Measurements from ENCODE around the gene TLX2.
"Not testable (repeated sequence)": the region's sequence is repeated elsewhere in the genome, so short reads cannot be mapped to it uniquely, and the experiment has no call there.

TLX2 gene

GRCh38 chr2:74514368-74515270 lies at the start of gene TLX2:
Gene TLX2 (plus strand): TSS chr2:74514450. CDS start chr2:74514807, 357 bp downstream.
- no peak for DNase-seq (ENCODE audit: low read depth)

- DNase-seq (ENCODE audit: low read depth), result not testable (repeated sequence)
These were observed 43.5 kb upstream of the TLX2 start for GRCh38 chr2:74470742-74471141.

GRCh38 chr2:74471332-74472065 lies 42.8 kb upstream of the TLX2 start:
- DNase-seq (ENCODE audit: low read depth), result no peak

GRCh38 chr2:74472086-74472944 lies 41.9 kb upstream of the TLX2 start, which contains the start of gene MRPL53:
Gene MRPL53 (minus strand): TSS chr2:74472680. CDS start chr2:74472660, 20 bp downstream.
- peak; percentile 92 for DNase-seq (ENCODE audit: low read depth)

GRCh38 chr2:74472945-74473258 lies 41.3 kb upstream of the TLX2 start:
- DNase-seq (ENCODE audit: low read depth), result no peak

- DNase-seq (ENCODE audit: low read depth), result no peak
These were observed 39.8 kb upstream of the TLX2 start for GRCh38 chr2:74474481-74474880.

GRCh38 chr2:74474899-74475298 lies 39.4 kb upstream of the TLX2 start:
- DNase-seq (ENCODE audit: low read depth), result no peak

GRCh38 chr2:74481431-74481830 lies 32.8 kb upstream of the TLX2 start:
- no peak for DNase-seq (ENCODE audit: low read depth)

- DNase-seq (ENCODE audit: low read depth), result peak; percentile 55
These were observed 32.1 kb upstream of the TLX2 start for GRCh38 chr2:74481961-74482800.

GRCh38 chr2:74482801-74483674 lies 31.2 kb upstream of the TLX2 start, which contains the start of the genes CCDC142 and TTC31:
Gene CCDC142 (minus strand): TSS chr2:74482998. CDS start chr2:74482837, 161 bp downstream.
Gene TTC31 (plus strand): TSS chr2:74483081. CDS start chr2:74483096, 15 bp downstream.
- peak; percentile 87 for DNase-seq (ENCODE audit: low read depth)

- not testable (repeated sequence) for DNase-seq (ENCODE audit: low read depth)
These were observed 30.5 kb upstream of the TLX2 start for GRCh38 chr2:74483675-74484164.

- DNase-seq (ENCODE audit: low read depth), result no peak
These were observed 28.1 kb upstream of the TLX2 start for GRCh38 chr2:74486141-74486540.

GRCh38 chr2:74488643-74489481 lies 25.4 kb upstream of the TLX2 start:
- DNase-seq (ENCODE audit: low read depth), result no peak

GRCh38 chr2:74489906-74490305 lies 24.3 kb upstream of the TLX2 start:
- DNase-seq (ENCODE audit: low read depth), result no peak

GRCh38 chr2:74491648-74492544 lies 22.4 kb upstream of the TLX2 start:
- DNase-seq (ENCODE audit: low read depth), result no peak

GRCh38 chr2:74493546-74493945 lies 20.7 kb upstream of the TLX2 start:
- no peak for DNase-seq (ENCODE audit: low read depth)

- DNase-seq (ENCODE audit: low read depth), result no peak
These were observed 18.8 kb upstream of the TLX2 start for GRCh38 chr2:74495440-74495839.
